Stomach (tissue), 9 donors: ENCODE measurements around the gene RCOR3. TPM values are rescaled to one million over a fixed set of nuclear protein-coding genes. Genes with fewer than 3 reads are reported as not detected.

Experiments
- DNase-seq, 2 donors: peaks; one replicate each; pipeline versions ENCODE4 v3.0.0 to v3.0.0-alpha.2; 2013 to 2019
- H3K27ac ChIP-seq, 5 donors: fragments of 200-600 bp in 4 of 5; sonication (generic) in 4 of 5; one replicate each; pipeline ENCODE4 v1.5.1; 2013 to 2019; ENCODE audit warnings: mild to moderate bottlenecking in 1 of 5, moderate library complexity in 1 of 5
- H3K27me3 ChIP-seq, 3 donors: fragments of 200-600 bp; sonication (generic); one replicate each; pipeline ENCODE4 v1.5.1; 2017 to 2019; ENCODE audit warnings: mixed run types in 1 of 3
- H3K36me3 ChIP-seq, 4 donors: fragments of 200-600 bp; sonication (generic); 1 replicate in 3 of 4; 2 replicates in 1 of 4; pipeline ENCODE4 v1.5.1; 2016 to 2019
- H3K4me1 ChIP-seq, 4 donors: fragments of 200-600 bp; sonication (generic); one replicate each; pipeline ENCODE4 v1.5.1; 2016 to 2019
- H3K4me3 ChIP-seq, 4 donors: fragments of 200-600 bp; sonication (generic) in 3 of 4; one replicate each; pipeline ENCODE4 v1.5.1; 2016 to 2019; ENCODE audit warnings: mild to moderate bottlenecking in 1 of 4
- H3K9me3 ChIP-seq, 4 donors: fragments of 200-600 bp; sonication (generic); one replicate each; pipeline ENCODE4 v1.5.1; 2016 to 2019
- EP300 ChIP-seq: sonication (generic); formaldehyde crosslinking; IDR thresholded peaks from one replicate; pipeline ENCODE4 v1.6.1; 2017; ENCODE audit warnings: antibody characterized with exemption
- POLR2A ChIP-seq, 4 donors: fragments of 450-650 bp; IDR thresholded peaks; one replicate each; pipeline ENCODE4 v1.6.1; 2016; ENCODE audit warnings: antibody characterized with exemption in 4 of 4, control low read depth in 2 of 4, mild to moderate bottlenecking in 1 of 4, moderate library complexity in 1 of 4
- POLR2AphosphoS5 ChIP-seq, 3 donors: sonication (generic); formaldehyde crosslinking; IDR thresholded peaks; one replicate each; pipeline ENCODE4 v1.6.1; 2016; ENCODE audit warnings: antibody characterized with exemption in 3 of 3
- WGBS, 5 donors: extraction: QIAGEN DNeasy Blood & Tissue Kit in 3 of 5; methylation state at CpG; one replicate each; pipeline versions ENCODE4 v1.1.5 to v1.1.7; 2013 to 2018; 5-methylcytosine and 5-hydroxymethylcytosine counted together
- intact Hi-C: fragments of 100-400 bp; cut with DNase I; formaldehyde crosslinking; loops from one replicate; pipeline ENCODE4 v1.15.1; 2023; ENCODE audit warnings: low total_unique reads
- polyA plus RNA-seq, 3 donors: library from polyadenylated mRNA; stranded (reverse); fragments of 200-250 nt; gene quantifications; one replicate each; pipeline ENCODE4 v1.2.3, GENCODE V29; 2013
- total RNA-seq, 5 donors: library from RNA; depleted of rRNA; stranded (reverse); fragments of >200 nt; gene quantifications; one replicate each; pipeline versions ENCODE4 v1.1.0 to v1.2.3, GENCODE V29; 2014 to 2016
- TF ChIP-seq, protein P1 (sequence below), 7 experiments: fragments of 450-650 bp in 4 of 7; fragments of 200-600 bp in 3 of 7; sonication (generic) in 3 of 7; IDR thresholded peaks; one replicate each; pipeline ENCODE4 v1.5.1; 2016 to 2019; ENCODE audit warnings: antibody characterized with exemption in 7 of 7, control low read depth in 2 of 7, mild to moderate bottlenecking in 1 of 7
- donor health status: healthy with polysubstance abuse.
- donor health status: Bipolar disorder and iron deficiency.
- donor health status: healthy.

RCOR3 gene
- total and polyA plus RNA-seq, 8 donors = 11.1 to 128 (median 22.0) TPM

DNA sequence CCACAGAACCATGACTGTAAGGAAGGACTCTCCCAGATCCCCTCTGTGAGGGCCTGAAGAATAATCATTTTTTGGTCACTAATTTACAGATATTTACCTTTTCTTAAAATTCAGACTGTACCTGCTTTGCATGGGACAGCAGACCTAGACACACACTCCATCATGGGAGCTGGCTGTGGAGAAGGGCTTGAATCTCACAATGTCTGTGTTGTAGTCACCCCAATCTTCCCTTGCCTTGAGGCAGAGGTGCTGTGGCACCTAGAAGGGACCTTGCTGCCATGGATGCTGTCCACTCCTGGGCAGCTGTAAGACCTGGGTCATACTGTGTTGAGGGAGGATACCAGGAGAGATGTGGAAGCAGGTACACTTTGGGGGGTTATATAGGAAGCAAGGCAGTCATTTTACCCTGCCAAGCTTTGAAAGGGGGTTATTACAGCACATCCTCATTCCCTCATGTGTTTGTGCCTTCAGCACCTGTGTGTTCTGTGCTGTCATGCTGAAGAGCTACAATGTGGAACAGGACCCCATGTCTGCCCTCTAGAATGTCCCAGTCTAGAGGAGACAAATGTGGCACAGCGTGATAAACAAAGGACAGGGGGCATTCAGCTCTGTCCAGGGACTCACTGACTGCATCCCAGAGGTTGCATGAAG lies 94.5 kb downstream of the RCOR3 start:
- Histone ChIP-seq H3K4me3 (no peak overlapping the region), H3K36me3 (peaks cover 5 to 47% (median 45%) of the 10 kb centered on the region in 4 donors), H3K27ac (no peak overlapping the region), H3K27me3 (no peaks in the 10 kb centered on the region), H3K4me1 (peaks cover 0 to 14% (median 6%) of the 10 kb centered on the region in 4 donors), H3K9me3 (no peaks in the 10 kb centered on the region)
- intact Hi-C loops = no loop called here
- DNase-seq = no peak
- 0 to 44% (median 0%) methylated on average over 1 of the region's 1 CpG for WGBS, 5 donors
- TF ChIP-seq POLR2A (IDR thresholded peaks at IDR 0.05) (no peak), POLR2AphosphoS5 (IDR thresholded peaks at IDR 0.05) (no peak), EP300 (no peak)
- TF ChIP-seq, protein P1, sequence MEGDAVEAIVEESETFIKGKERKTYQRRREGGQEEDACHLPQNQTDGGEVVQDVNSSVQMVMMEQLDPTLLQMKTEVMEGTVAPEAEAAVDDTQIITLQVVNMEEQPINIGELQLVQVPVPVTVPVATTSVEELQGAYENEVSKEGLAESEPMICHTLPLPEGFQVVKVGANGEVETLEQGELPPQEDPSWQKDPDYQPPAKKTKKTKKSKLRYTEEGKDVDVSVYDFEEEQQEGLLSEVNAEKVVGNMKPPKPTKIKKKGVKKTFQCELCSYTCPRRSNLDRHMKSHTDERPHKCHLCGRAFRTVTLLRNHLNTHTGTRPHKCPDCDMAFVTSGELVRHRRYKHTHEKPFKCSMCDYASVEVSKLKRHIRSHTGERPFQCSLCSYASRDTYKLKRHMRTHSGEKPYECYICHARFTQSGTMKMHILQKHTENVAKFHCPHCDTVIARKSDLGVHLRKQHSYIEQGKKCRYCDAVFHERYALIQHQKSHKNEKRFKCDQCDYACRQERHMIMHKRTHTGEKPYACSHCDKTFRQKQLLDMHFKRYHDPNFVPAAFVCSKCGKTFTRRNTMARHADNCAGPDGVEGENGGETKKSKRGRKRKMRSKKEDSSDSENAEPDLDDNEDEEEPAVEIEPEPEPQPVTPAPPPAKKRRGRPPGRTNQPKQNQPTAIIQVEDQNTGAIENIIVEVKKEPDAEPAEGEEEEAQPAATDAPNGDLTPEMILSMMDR (IDR thresholded peaks at IDR 0.05) = no peak

DNA sequence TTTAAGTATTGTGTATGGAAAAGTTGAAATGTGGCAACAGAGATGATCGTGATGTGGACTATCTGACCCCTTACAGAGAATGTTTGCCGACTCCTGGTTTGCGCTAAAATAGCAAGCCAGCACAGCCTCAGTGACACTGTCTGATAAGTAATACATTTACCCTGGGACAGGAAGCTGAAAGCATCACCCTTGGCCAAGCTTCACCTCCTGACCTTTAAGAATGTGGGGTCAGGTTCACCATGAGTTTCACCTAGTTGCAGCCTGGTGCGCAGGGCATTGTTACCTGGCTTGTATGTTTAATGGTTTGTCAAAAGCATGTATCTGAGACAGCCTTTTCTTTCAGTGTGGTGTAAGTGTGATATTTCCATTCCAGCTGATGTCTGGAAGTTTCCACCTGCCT lies 96.7 kb downstream of the RCOR3 start:
- intact Hi-C loops = no loop called here
- no peak overlapping the region for H3K4me3 ChIP-seq
- H3K36me3 ChIP-seq = peaks cover 19 to 69% (median 67%) of the 10 kb centered on the region in 4 donors
- 88 to 96% (median 88%) methylated on average over 4 of the region's 4 CpGs for WGBS, 5 donors
- no peaks in the 10 kb centered on the region for H3K9me3 ChIP-seq
- H3K27ac ChIP-seq = no peak overlapping the region
- no peak for DNase-seq
- H3K27me3 ChIP-seq = no peaks in the 10 kb centered on the region
- TF ChIP-seq, protein P1 (IDR thresholded peaks at IDR 0.05) = no peak
- TF ChIP-seq POLR2AphosphoS5 (IDR thresholded peaks at IDR 0.05) (no peak), EP300 (no peak), POLR2A (IDR thresholded peaks at IDR 0.05) (no peak)
- H3K4me1 ChIP-seq = peaks cover 0 to 14% (median 6%) of the 10 kb centered on the region in 4 donors

DNA sequence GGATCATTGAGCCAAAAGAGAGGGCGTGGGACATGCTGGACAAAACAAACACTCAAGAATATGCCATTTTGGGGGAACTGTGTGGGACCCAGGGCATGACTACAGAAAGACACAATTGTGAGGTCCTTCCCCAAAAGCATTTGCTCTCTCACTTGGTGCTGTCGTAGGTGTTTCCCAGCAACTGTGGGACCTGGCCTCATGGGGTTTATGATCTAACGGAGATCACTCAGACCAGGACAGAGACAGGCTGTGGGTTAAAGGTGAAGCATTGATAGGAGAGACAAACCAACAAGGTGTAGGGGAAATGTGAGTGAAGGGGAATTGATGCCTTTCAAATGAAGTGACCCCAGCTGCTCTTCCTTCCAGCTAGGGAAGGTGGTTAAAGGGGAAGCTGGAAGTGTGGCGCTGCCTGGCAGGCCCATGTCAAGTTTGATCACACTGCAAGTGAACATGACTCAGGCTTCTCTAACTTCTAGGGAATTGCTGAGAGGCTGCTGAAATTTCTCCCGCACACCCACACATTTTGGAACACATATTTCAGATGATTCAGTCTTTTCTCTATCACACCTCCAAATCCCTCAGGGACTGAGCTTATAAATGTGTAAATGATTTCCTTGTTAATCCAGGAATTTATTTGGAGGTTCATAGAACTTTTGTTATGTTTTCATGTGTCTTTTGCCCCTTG lies 97.7 kb downstream of the RCOR3 start:
- WGBS, 5 donors = 68 to 85% (median 77%) methylated on average over 5 of the region's 5 CpGs

DNA sequence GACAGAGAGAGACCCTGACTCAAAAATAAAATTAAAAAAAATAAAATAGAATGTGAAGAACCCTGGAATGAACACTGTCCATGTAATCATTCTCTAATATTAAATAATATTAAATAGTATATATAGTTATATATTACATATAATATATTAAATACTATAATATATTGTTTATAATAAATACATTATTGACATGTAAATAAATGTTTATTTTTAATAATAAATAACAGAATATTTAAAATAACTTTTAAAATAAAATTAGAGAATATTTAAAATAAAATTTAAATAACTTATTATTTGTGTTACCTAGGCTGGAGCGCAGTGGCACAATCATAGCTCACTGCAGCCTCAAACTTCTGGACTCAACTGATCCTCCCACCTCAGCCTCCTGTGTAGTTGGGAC lies 99.5 kb downstream of the RCOR3 start:
- 95 to 100% (median 100%) methylated on average over 1 of the region's 1 CpG for WGBS, 5 donors
- DNase-seq = no peak
- Histone ChIP-seq H3K9me3 (no peaks in the 10 kb centered on the region), H3K4me1 (peaks cover 0 to 7% (median 2%) of the 10 kb centered on the region in 4 donors), H3K27me3 (no peaks in the 10 kb centered on the region), H3K4me3 (no peak overlapping the region), H3K27ac (no peak overlapping the region), H3K36me3 (peaks cover 19 to 79% (median 77%) of the 10 kb centered on the region in 4 donors)
- intact Hi-C loops = no loop called here
- TF ChIP-seq POLR2A (IDR thresholded peaks at IDR 0.05) (no peak), EP300 (no peak), POLR2AphosphoS5 (IDR thresholded peaks at IDR 0.05) (no peak)
- TF ChIP-seq, protein P1 (IDR thresholded peaks at IDR 0.05) = no peak

More for the DNA sequence above, 97.7 kb downstream of the RCOR3 start:
- Histone ChIP-seq H3K4me3 (no peak overlapping the region), H3K27me3 (no peaks in the 10 kb centered on the region), H3K9me3 (no peaks in the 10 kb centered on the region), H3K4me1 (peaks cover 0 to 14% (median 6%) of the 10 kb centered on the region in 4 donors), H3K36me3 (peaks cover 19 to 78% (median 76%) of the 10 kb centered on the region in 4 donors), H3K27ac (no peak overlapping the region)
- DNase-seq = no peak
- TF ChIP-seq, protein P1 (IDR thresholded peaks at IDR 0.05) = no peak
- no peak for TF ChIP-seq POLR2A (IDR thresholded peaks at IDR 0.05)
- no peak for TF ChIP-seq EP300
- TF ChIP-seq POLR2AphosphoS5 (IDR thresholded peaks at IDR 0.05) = no peak
- intact Hi-C loops = no loop called here
